B cell (primary cell): ENCODE results near the gene RDH11.

Experiments
- EZH2 ChIP-seq: IDR thresholded peaks from 2 replicates; pipeline ENCODE4 v1.6.1; 2012; ENCODE audit warnings: borderline replicate concordance, low read depth, mild to moderate bottlenecking, moderate library complexity, low read length; ENCODE audit not compliant: insufficient read depth, poor library complexity, severe bottlenecking
- TF ChIP-seq, protein P1 (sequence below): fragments of 200-600 bp; IDR thresholded peaks from one replicate; pipeline ENCODE4 v1.8.0; 2022; ENCODE audit warnings: antibody characterized with exemption, mild to moderate bottlenecking

DNA sequence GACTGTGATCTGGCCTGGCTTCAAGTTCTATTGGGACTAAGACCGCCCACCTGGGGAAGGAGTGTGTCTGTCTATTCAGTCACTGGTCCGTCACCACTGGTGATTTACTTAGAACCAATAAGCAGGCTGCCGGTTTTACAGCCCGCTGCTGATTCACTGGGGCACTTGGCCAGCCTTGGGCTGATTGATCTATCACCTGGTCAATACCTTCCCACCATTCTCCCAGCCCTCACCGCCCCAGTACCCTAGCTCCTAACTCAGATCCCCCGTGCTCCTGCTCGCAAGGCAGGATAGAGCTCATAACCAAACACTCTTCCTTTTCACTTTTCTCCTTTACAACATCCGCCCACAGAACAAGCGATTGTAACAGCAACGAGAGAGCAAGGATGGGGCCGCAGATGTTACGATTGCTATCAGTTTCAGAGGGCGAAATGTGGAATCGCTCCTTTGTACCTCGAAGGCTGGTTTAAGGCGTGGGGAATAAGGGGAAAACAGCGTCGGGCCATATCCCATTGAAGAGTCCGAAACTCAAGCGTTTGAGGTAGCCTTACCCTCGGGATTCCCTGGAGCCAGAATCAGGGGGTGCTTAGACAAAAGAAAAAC lies 672 bp downstream of the RDH11 start:
- TF ChIP-seq, protein P1, sequence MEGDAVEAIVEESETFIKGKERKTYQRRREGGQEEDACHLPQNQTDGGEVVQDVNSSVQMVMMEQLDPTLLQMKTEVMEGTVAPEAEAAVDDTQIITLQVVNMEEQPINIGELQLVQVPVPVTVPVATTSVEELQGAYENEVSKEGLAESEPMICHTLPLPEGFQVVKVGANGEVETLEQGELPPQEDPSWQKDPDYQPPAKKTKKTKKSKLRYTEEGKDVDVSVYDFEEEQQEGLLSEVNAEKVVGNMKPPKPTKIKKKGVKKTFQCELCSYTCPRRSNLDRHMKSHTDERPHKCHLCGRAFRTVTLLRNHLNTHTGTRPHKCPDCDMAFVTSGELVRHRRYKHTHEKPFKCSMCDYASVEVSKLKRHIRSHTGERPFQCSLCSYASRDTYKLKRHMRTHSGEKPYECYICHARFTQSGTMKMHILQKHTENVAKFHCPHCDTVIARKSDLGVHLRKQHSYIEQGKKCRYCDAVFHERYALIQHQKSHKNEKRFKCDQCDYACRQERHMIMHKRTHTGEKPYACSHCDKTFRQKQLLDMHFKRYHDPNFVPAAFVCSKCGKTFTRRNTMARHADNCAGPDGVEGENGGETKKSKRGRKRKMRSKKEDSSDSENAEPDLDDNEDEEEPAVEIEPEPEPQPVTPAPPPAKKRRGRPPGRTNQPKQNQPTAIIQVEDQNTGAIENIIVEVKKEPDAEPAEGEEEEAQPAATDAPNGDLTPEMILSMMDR, result no peak
- TF ChIP-seq EZH2, result no peak
